Fibroblast of lung (primary cell): ENCODE data around the gene FCGR3B.

Experiments
- CTCF ChIP-seq, 2 donors: IDR thresholded peaks in 1 of 2; conservative IDR thresholded peaks in 1 of 2; 1 replicate in 1 of 2; 2 replicates in 1 of 2; pipeline ENCODE4 v1.5.1; 2011 to 2012; ENCODE audit warnings: low read length in 2 of 2, control low read depth in 1 of 2, inconsistent platforms in 1 of 2, low read depth in 1 of 2, mild to moderate bottlenecking in 1 of 2
- EZH2 ChIP-seq: IDR thresholded peaks from 2 replicates; pipeline ENCODE4 v1.5.1; 2012; ENCODE audit warnings: low read length, control low read depth, mild to moderate bottlenecking; ENCODE audit errors: missing control alignments

DNA sequence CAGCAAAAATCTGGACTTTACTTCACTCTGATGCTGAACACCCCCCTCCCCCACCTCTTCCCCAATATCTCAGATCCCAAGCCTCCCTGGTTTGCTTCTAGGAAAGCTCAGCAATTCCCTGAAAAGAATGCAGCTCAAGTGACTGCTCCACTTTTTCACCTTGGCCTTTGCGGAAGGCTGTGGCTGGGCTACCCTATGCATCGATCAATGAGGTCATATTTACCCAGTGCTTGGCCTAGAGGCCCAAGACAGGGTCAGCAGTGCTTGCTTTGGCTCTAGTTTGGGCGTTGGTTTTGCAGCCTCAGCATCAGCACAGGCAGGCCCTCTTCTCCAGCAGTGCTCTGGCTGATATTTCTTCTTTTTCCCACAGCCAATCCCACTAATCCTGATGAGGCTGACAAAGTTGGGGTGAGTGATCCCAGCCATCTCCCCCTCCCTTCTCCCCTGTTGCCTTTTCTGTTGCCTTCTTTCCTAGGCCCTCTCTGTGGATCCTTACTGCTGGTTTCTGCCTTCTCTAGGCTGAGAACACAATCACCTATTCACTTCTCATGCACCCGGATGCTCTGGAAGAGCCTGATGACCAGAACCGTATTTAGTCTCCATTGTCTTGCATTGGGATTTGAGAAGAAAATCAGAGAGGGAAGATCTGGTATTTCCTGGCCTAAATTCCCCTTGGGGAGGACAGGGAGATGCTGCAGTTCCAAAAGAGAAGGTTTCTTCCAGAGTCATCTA, 46.1 kb upstream of the FCGR3B start:
- no peak for TF ChIP-seq CTCF (conservative IDR thresholded peaks at IDR 0.05 in 1 of 2, IDR thresholded peaks at IDR 0.05 in 1 of 2; ENCODE audit: low read depth in 1 of 2, low read length in 2 of 2)
- no peak for TF ChIP-seq EZH2
